Naive thymus-derived CD4-positive, alpha-beta T cell (primary cell): ENCODE results near the gene ACAA1. TPM values are rescaled to one million over a fixed set of nuclear protein-coding genes. Genes with fewer than 3 reads are reported as not detected.

Experiments
- ATAC-seq: fragments of 150-1000 bp; cut with Tn5 transposase; 2 replicates; pipeline ENCODE4 v1.10.0; 2021; ENCODE audit warnings: mild to moderate bottlenecking, moderate library complexity
- CTCF ChIA-PET: fragments of 350-600 bp; sonication (Branson Sonifier 250); formaldehyde crosslinking; loops from one replicate; lab custom pipeline; 2021; ENCODE audit warnings: antibody characterized with exemption; lab: Charles Lee
- POLR2A ChIA-PET: fragments of 350-600 bp; sonication (Branson Sonifier 250); formaldehyde crosslinking; loops from one replicate; lab custom pipeline; 2021; ENCODE audit warnings: antibody characterized with exemption, inconsistent platforms; lab: Charles Lee
- DNase-seq, 9 donors: peaks; one replicate each; pipeline versions ENCODE4 v3.0.0 to v3.0.0-alpha.2; 2020 to 2022; ENCODE audit warnings: mixed read lengths in 1 of 9
- H3K27ac ChIP-seq: one replicate; pipeline ENCODE4 v1.7.0; 2013; ENCODE audit warnings: mild to moderate bottlenecking, low read depth, low read length, moderate library complexity
- H3K27me3 ChIP-seq, 2 donors: one replicate each; pipeline ENCODE4 v1.7.0; 2013; ENCODE audit warnings: low read length in 2 of 2, mild to moderate bottlenecking in 2 of 2, moderate library complexity in 2 of 2; ENCODE audit not compliant: control insufficient read depth in 2 of 2, insufficient read depth in 2 of 2
- H3K36me3 ChIP-seq, 3 experiments: 1 replicate in 2 of 3; 2 replicates in 1 of 3; pipeline ENCODE4 v1.7.0; 2013; ENCODE audit warnings: low read length in 3 of 3, mild to moderate bottlenecking in 3 of 3, moderate library complexity in 1 of 3; ENCODE audit not compliant: insufficient read depth in 3 of 3, control insufficient read depth in 2 of 3
- H3K4me1 ChIP-seq, 2 donors: one replicate each; pipeline ENCODE4 v1.7.0; 2013; ENCODE audit warnings: low read length in 2 of 2, mild to moderate bottlenecking in 2 of 2, moderate library complexity in 1 of 2; ENCODE audit not compliant: control insufficient read depth in 2 of 2, insufficient read depth in 2 of 2
- H3K4me3 ChIP-seq: 2 replicates; pipeline ENCODE4 v1.7.0; 2013; ENCODE audit warnings: mild to moderate bottlenecking, low read length
- H3K9me3 ChIP-seq, 3 experiments: 1 replicate in 2 of 3; 2 replicates in 1 of 3; pipeline ENCODE4 v1.7.0; 2013; ENCODE audit warnings: low read length in 3 of 3; ENCODE audit not compliant: control insufficient read depth in 2 of 3
- H3K27ac Mint-ChIP-seq, 9 donors: one replicate each; pipeline ENCODE4 v1.8.0; 2020 to 2022; ENCODE audit warnings: mixed read lengths in 9 of 9, mild to moderate bottlenecking in 8 of 9, moderate library complexity in 5 of 9, inconsistent platforms in 2 of 9
- H3K27me3 Mint-ChIP-seq, 5 donors: one replicate each; pipeline ENCODE4 v1.8.0; 2021 to 2022; ENCODE audit warnings: mixed read lengths in 5 of 5, mild to moderate bottlenecking in 1 of 5
- H3K36me3 Mint-ChIP-seq, 5 donors: one replicate each; pipeline ENCODE4 v1.8.0; 2020 to 2022; ENCODE audit warnings: mixed read lengths in 5 of 5, mild to moderate bottlenecking in 3 of 5, inconsistent platforms in 1 of 5
- H3K4me1 Mint-ChIP-seq, 7 donors: one replicate each; pipeline ENCODE4 v1.8.0; 2020 to 2022; ENCODE audit warnings: mixed read lengths in 7 of 7, mild to moderate bottlenecking in 3 of 7, inconsistent platforms in 1 of 7
- H3K4me3 Mint-ChIP-seq, 10 donors: one replicate each; pipeline ENCODE4 v1.8.0; 2020 to 2022; ENCODE audit warnings: mild to moderate bottlenecking in 10 of 10, mixed read lengths in 10 of 10, moderate library complexity in 6 of 10, inconsistent platforms in 2 of 10
- H3K9me3 Mint-ChIP-seq, 11 donors: one replicate each; pipeline ENCODE4 v1.8.0; 2020 to 2022; ENCODE audit warnings: mixed read lengths in 11 of 11, mild to moderate bottlenecking in 4 of 11, inconsistent platforms in 1 of 11, moderate library complexity in 1 of 11
- intact Hi-C, 2 donors: fragments of 100-400 bp; cut with micrococcal nuclease; formaldehyde crosslinking; loops; one replicate each; pipeline ENCODE4 v1.15.1; 2023
- polyA plus RNA-seq, 2 donors: library from polyadenylated mRNA; unstranded; fragments of 300-500 nt; fragmentation: Illumina TruSeq; gene quantifications; one replicate each; pipeline ENCODE4 v1.2.3, GENCODE V29; 2021
- total RNA-seq, 6 experiments: library from RNA in 5 of 6; stranded (reverse) in 5 of 6; gene quantifications; 1 replicate in 5 of 6; 2 replicates in 1 of 6; pipeline ENCODE4 v1.2.3 and lab custom pipeline; 2021 to 2026

Gene ACAA1
- total and polyA plus RNA-seq, 7 experiments from 2014 or later: 64.4 to 129 (median 90.1) TPM

DNA sequence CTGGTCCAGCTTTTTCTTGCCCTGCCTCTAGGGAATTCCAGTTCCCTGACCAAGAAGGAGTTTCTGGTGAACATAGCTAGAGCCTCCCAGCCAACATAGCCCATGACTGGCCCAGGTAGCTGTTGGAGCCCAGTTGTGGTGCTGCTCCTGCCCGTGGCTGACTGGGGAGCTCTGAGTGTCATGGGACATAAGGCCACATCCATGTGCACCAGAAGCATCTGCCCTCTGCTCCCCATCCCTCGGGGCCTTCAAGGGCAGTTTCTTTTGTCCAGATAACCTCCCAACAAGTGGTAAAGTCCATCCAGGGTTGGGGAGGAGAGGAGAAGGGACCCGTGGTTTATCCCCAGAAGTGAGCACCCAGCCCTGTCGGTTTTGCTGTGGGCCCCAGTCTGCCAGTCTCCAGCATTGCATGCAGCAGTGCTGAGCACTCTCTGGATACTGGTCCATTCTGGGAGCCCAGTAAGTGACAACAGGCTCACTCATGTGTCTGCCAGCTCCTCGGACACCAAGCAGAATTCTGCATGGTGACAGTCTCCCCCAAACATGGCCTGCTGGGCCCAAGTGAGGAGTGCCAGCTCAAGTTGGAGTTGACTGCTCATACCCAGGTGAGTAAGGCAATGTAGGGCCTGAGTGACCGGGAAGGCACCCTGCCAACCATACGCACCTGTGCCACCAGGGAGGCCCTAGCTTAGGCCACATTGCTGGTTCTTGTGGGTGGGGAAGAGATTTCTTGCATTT is 28.8 kb downstream of the ACAA1 start:
- DNase-seq (no peak), ATAC-seq (no peak)
- no peaks in the 10 kb centered on the region for H3K4me1 ChIP-seq
- H3K4me3 ChIP-seq: no peak overlapping the region
- H3K36me3 ChIP-seq: no peaks in the 10 kb centered on the region
- Mint-ChIP-seq H3K27me3 (peaks cover 0 to 18% (median 0%) of the 10 kb centered on the region in 5 donors), H3K4me3 (no peak overlapping the region), H3K9me3 (peaks cover 0 to 16% (median 6%) of the 10 kb centered on the region in 11 donors), H3K36me3 (peaks cover 0 to 12% (median 8%) of the 10 kb centered on the region in 5 donors), H3K27ac (no peak overlapping the region), H3K4me1 (peaks cover 0 to 8% (median 0%) of the 10 kb centered on the region in 7 donors)
- POLR2A ChIA-PET: interaction anchor here (1.0 kb wide), 1 partner anchor 8 kb away, joined by 3 read pairs; no protein-coding TSS in a partner anchor
- no peaks in the 10 kb centered on the region for H3K27me3 ChIP-seq
- H3K27ac ChIP-seq: no peak overlapping the region
- H3K9me3 ChIP-seq: no peaks in the 10 kb centered on the region
- CTCF ChIA-PET: no interaction called here
- intact Hi-C loops: no loop called here

DNA sequence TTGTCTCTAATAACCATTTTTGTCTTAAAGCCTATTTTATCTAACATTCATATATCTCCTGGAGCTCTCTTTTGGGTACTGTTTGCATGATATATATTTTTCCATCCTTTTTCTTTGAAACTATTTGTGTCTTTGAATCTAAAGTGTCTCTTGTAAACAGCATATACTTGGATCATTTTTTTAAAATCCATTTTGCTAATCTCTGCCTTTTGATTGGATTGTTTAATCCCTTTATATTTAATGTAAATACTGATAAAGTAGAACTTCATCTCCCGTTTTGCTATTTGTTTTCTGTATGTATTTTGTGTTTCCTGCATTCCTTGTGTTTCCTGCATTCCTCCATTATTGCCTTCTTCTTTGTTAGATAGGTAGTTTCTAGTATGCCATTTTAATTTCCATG is 31.4 kb downstream of the ACAA1 start:
- Histone ChIP-seq H3K36me3 (no peaks in the 10 kb centered on the region), H3K4me3 (no peak overlapping the region), H3K27me3 (no peaks in the 10 kb centered on the region), H3K4me1 (no peaks in the 10 kb centered on the region), H3K9me3 (no peaks in the 10 kb centered on the region), H3K27ac (no peak overlapping the region)
- H3K36me3 Mint-ChIP-seq: peaks cover 0 to 12% (median 8%) of the 10 kb centered on the region in 5 donors
- intact Hi-C loops: no loop called here
- no peak overlapping the region for H3K4me3 Mint-ChIP-seq
- DNase-seq (no peak), ATAC-seq (no peak)
- ChIA-PET CTCF (no interaction called here), POLR2A (interaction anchor here (0.6 kb wide), 1 partner anchor 40 kb away, joined by 6 read pairs; no protein-coding TSS in a partner anchor)
- H3K27ac Mint-ChIP-seq: no peak overlapping the region
- peaks cover 0 to 20% (median 0%) of the 10 kb centered on the region in 5 donors for H3K27me3 Mint-ChIP-seq
- peaks cover 0 to 16% (median 6%) of the 10 kb centered on the region in 11 donors for H3K9me3 Mint-ChIP-seq
- H3K4me1 Mint-ChIP-seq: peaks cover 0 to 8% (median 0%) of the 10 kb centered on the region in 7 donors

DNA sequence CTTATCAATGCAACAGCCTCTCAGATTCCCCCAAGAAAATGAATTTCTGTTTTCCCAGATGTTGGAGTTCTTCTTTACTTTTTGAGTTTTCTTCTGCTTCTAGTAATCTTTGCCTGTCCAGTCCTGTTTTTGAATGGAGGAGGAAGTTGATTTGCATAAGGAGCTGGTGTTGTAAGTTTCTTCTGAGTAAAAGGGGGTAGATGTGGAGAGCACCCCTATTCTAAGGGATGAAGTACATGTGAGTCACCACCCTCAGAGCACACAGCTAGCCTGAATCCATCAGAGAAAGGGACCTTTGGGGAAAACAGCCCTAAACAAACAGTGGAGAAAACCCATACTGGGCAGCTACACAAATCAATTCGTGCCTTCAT is 34.5 kb downstream of the ACAA1 start:
- ChIA-PET POLR2A (interaction anchor here (1.4 kb wide), 1 partner anchor 63 kb away, joined by 3 read pairs; the partner anchor contains the start of gene DLEC1), CTCF (no interaction called here)
- Histone ChIP-seq H3K36me3 (no peaks in the 10 kb centered on the region), H3K27ac (no peak overlapping the region), H3K9me3 (no peaks in the 10 kb centered on the region), H3K4me3 (no peak overlapping the region), H3K27me3 (no peaks in the 10 kb centered on the region), H3K4me1 (no peaks in the 10 kb centered on the region)
- peak; percentile 73 for ATAC-seq
- intact Hi-C loops: no loop called here
- H3K27me3 Mint-ChIP-seq: peaks cover 0 to 20% (median 0%) of the 10 kb centered on the region in 5 donors
- H3K4me1 Mint-ChIP-seq: no peaks in the 10 kb centered on the region
- no peak for DNase-seq
- H3K4me3 Mint-ChIP-seq: no peak overlapping the region
- peaks cover 0 to 16% (median 6%) of the 10 kb centered on the region in 11 donors for H3K9me3 Mint-ChIP-seq
- no peak overlapping the region for H3K27ac Mint-ChIP-seq
- H3K36me3 Mint-ChIP-seq: peaks cover 0 to 12% (median 8%) of the 10 kb centered on the region in 5 donors

DNA sequence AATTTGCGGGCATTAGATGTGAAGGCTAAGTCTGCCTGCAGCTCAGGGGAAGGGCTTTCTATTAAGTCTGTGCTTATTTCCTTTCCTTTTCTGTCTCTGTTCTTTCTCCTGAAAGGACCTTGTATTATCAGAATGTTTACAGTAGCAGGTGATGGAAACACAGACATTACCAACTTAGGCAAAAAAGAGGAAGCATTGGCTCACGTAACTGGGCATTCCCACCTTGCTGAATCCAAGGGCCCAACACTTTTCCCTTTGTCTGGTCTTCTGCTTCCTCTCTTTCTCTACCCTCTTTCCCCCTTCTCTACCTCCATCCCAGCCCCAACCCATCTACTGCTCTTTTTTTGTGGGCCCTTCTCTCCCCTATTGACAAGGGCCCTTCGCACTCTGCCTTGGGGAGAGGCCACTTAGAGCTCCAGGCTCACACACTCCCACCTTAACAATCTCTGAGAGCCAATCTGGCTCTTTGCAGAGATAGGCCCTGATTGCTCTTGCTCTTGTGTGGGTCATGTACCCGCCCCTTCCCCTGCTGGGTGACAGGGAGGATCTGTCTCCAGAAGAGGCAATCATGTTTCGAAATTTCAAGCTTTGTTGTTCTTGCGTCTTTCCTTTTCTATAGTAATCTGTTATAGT is 35.0 kb downstream of the ACAA1 start:
- DNase-seq (no peak), ATAC-seq (no peak)
- H3K9me3 Mint-ChIP-seq: peaks cover 0 to 16% (median 6%) of the 10 kb centered on the region in 11 donors
- no peaks in the 10 kb centered on the region for H3K27me3 ChIP-seq
- peaks cover 0 to 12% (median 8%) of the 10 kb centered on the region in 5 donors for H3K36me3 Mint-ChIP-seq
- intact Hi-C loops: no loop called here
- H3K9me3 ChIP-seq: no peaks in the 10 kb centered on the region
- H3K4me1 ChIP-seq: no peaks in the 10 kb centered on the region
- H3K36me3 ChIP-seq: no peaks in the 10 kb centered on the region
- H3K27ac ChIP-seq: no peak overlapping the region
- H3K4me3 ChIP-seq: no peak overlapping the region
- H3K27ac Mint-ChIP-seq: peak overlapping the region in 1 of 9 donors; percentile 48
- ChIA-PET POLR2A (interaction anchor here (1.4 kb wide), 1 partner anchor 62 kb away, joined by 3 read pairs; the partner anchor contains the start of gene DLEC1), CTCF (no interaction called here)
- no peaks in the 10 kb centered on the region for H3K4me1 Mint-ChIP-seq
- H3K27me3 Mint-ChIP-seq: peaks cover 0 to 20% (median 0%) of the 10 kb centered on the region in 5 donors
- no peak overlapping the region for H3K4me3 Mint-ChIP-seq

DNA sequence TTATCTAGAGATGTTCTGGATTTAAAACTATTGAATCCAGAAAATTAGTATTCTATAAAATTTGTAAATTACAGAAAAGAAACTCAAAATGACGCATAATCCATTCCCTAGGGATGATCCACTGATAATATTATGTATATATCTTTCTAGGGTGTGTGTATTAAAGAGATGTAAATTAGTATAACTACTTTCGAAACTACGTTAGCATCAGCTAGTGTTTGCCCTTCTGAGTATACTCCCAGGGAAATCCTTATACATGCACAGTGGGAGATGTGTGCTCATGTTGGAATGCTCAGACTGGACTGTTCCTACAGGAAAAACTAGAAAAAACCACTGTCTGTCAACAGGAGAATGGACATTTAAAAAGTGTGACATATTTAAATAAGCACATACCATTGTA is 36.4 kb downstream of the ACAA1 start:
- Histone ChIP-seq H3K4me1 (no peaks in the 10 kb centered on the region), H3K36me3 (no peaks in the 10 kb centered on the region), H3K27ac (no peak overlapping the region), H3K27me3 (no peaks in the 10 kb centered on the region), H3K9me3 (no peaks in the 10 kb centered on the region), H3K4me3 (no peak overlapping the region)
- peaks cover 0 to 11% (median 2%) of the 10 kb centered on the region in 11 donors for H3K9me3 Mint-ChIP-seq
- peaks cover 0 to 9% (median 5%) of the 10 kb centered on the region in 5 donors for H3K36me3 Mint-ChIP-seq
- ChIA-PET CTCF (no interaction called here), POLR2A (no interaction called here)
- DNase-seq: no peak
- no peak overlapping the region for H3K27ac Mint-ChIP-seq
- H3K4me1 Mint-ChIP-seq: no peaks in the 10 kb centered on the region
- no peak overlapping the region for H3K4me3 Mint-ChIP-seq
- H3K27me3 Mint-ChIP-seq: peaks cover 0 to 17% (median 0%) of the 10 kb centered on the region in 5 donors
- no peak for ATAC-seq
- intact Hi-C loops: no loop called here

DNA sequence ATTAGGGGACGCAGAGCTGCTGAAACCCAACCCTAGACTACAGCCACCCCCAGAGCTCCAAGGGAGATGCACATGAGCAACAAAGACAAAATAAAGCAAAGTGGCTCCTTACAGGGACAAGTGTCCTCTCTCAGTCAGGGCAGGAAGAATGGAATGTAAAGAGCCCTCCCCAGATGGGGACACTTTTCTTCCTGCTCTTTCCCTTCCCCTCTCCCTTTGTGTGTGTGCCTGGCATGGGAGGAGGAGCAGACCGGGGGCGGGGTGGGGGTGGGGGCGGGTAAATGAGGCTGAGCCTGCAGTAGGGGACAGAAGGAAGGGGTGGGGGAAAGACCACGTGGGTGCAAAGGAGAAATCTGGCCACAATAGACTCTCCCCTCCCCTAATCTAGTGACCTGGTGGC is 37.4 kb downstream of the ACAA1 start:
- POLR2A ChIA-PET: no interaction called here
- no peak overlapping the region for H3K27ac Mint-ChIP-seq
- H3K9me3 ChIP-seq: no peaks in the 10 kb centered on the region
- no peak for DNase-seq
- no peak overlapping the region for H3K4me3 Mint-ChIP-seq
- intact Hi-C loops: no loop called here
- peaks cover 0 to 2% (median 0%) of the 10 kb centered on the region in 11 donors for H3K9me3 Mint-ChIP-seq
- H3K4me1 ChIP-seq: no peaks in the 10 kb centered on the region
- no peak overlapping the region for H3K4me3 ChIP-seq
- no peak for ATAC-seq
- no peaks in the 10 kb centered on the region for H3K36me3 ChIP-seq
- H3K27ac ChIP-seq: no peak overlapping the region
- no peaks in the 10 kb centered on the region for H3K4me1 Mint-ChIP-seq
- H3K36me3 Mint-ChIP-seq: peaks cover 0 to 4% (median 0%) of the 10 kb centered on the region in 5 donors
- CTCF ChIA-PET: no interaction called here
- H3K27me3 Mint-ChIP-seq: peaks cover 0 to 10% (median 0%) of the 10 kb centered on the region in 5 donors
- no peaks in the 10 kb centered on the region for H3K27me3 ChIP-seq
